Liver (tissue), 9 donors: ENCODE results near the gene DCBLD2. TPM values are rescaled to one million over a fixed set of nuclear protein-coding genes. Genes with fewer than 3 reads are reported as not detected.

Source experiments
- DNase-seq: peaks from one replicate; pipeline ENCODE4 v3.0.0-alpha.2; 2017; ENCODE audit warnings: low spot score
- H3K27ac ChIP-seq, 2 donors: one replicate each; pipeline ENCODE4 v1.7.0; 2013; ENCODE audit warnings: inconsistent platforms in 2 of 2, low read length in 2 of 2, control low read depth in 1 of 2, low read depth in 1 of 2, mild to moderate bottlenecking in 1 of 2
- H3K27me3 ChIP-seq, 4 donors: one replicate each; pipeline versions ENCODE4 v1.6.1 to v1.7.0; 2013; ENCODE audit warnings: low read length in 3 of 4, inconsistent platforms in 1 of 4, mild to moderate bottlenecking in 1 of 4, moderate library complexity in 1 of 4; ENCODE audit not compliant: control insufficient read depth in 4 of 4, insufficient read depth in 4 of 4
- H3K36me3 ChIP-seq, 4 donors: one replicate each; pipeline versions ENCODE4 v1.6.1 to v1.7.0; 2013; ENCODE audit warnings: low read length in 3 of 4, mild to moderate bottlenecking in 3 of 4, low read depth in 1 of 4, moderate library complexity in 1 of 4; ENCODE audit not compliant: control insufficient read depth in 4 of 4, insufficient read depth in 3 of 4
- H3K4me1 ChIP-seq, 4 donors: one replicate each; pipeline versions ENCODE4 v1.6.1 to v1.7.0; 2013; ENCODE audit warnings: low read length in 3 of 4, mild to moderate bottlenecking in 3 of 4, moderate library complexity in 1 of 4; ENCODE audit not compliant: control insufficient read depth in 4 of 4, insufficient read depth in 4 of 4
- H3K4me3 ChIP-seq, 3 donors: one replicate each; pipeline versions ENCODE4 v1.6.1 to v1.7.0; 2013; ENCODE audit warnings: low read length in 3 of 3, control low read depth in 1 of 3, low read depth in 1 of 3, mild to moderate bottlenecking in 1 of 3
- H3K9ac ChIP-seq, 2 donors: one replicate each; pipeline ENCODE4 v1.7.0; 2013; ENCODE audit warnings: low read length in 2 of 2, mild to moderate bottlenecking in 2 of 2, moderate library complexity in 2 of 2, control low read depth in 1 of 2, low read depth in 1 of 2
- H3K9me3 ChIP-seq, 4 donors: one replicate each; pipeline versions ENCODE4 v1.6.1 to v1.7.0; 2013; ENCODE audit warnings: low read length in 3 of 4; ENCODE audit not compliant: control insufficient read depth in 4 of 4
- ATF3 ChIP-seq: IDR thresholded peaks from 2 replicates; pipeline ENCODE4 v1.6.1; 2016; ENCODE audit warnings: antibody characterized with exemption
- CTCF ChIP-seq: fragments of 150-350 bp; IDR thresholded peaks from 2 replicates; pipeline ENCODE4 v1.5.1; 2017; ENCODE audit warnings: improper control_type of control experiment, low read depth, low read length; ENCODE audit not compliant: missing input control
- EGR1 ChIP-seq, 2 donors: IDR thresholded peaks; 2 replicates each; pipeline ENCODE4 v1.6.1; 2016 to 2018; ENCODE audit warnings: antibody characterized with exemption in 2 of 2, low read depth in 2 of 2
- FOXA2 ChIP-seq: IDR thresholded peaks from 2 replicates; pipeline ENCODE4 v1.6.1; 2016; ENCODE audit warnings: antibody characterized with exemption
- GABPA ChIP-seq, 2 donors: IDR thresholded peaks in 1 of 2; conservative IDR thresholded peaks in 1 of 2; 2 replicates each; pipeline ENCODE4 v1.6.1; 2016; ENCODE audit warnings: antibody characterized with exemption in 2 of 2, mild to moderate bottlenecking in 1 of 2, moderate library complexity in 1 of 2
- HNF4A ChIP-seq, 2 donors: conservative IDR thresholded peaks; 2 replicates each; pipeline ENCODE4 v1.6.1; 2016; ENCODE audit warnings: antibody characterized with exemption in 2 of 2, mild to moderate bottlenecking in 2 of 2
- HNF4G ChIP-seq: IDR thresholded peaks from 2 replicates; pipeline ENCODE4 v1.6.1; 2016; ENCODE audit warnings: antibody characterized with exemption
- MAX ChIP-seq: IDR thresholded peaks from 2 replicates; pipeline ENCODE4 v1.6.1; 2016; ENCODE audit warnings: antibody characterized with exemption
- NR2F2 ChIP-seq: IDR thresholded peaks from 2 replicates; pipeline ENCODE4 v1.6.1; 2016; ENCODE audit warnings: antibody characterized with exemption
- RXRA ChIP-seq, 2 donors: IDR thresholded peaks; 2 replicates each; pipeline ENCODE4 v1.6.1; 2017 to 2018; ENCODE audit warnings: antibody characterized with exemption in 2 of 2, mild to moderate bottlenecking in 1 of 2
- SP1 ChIP-seq: IDR thresholded peaks from 2 replicates; pipeline ENCODE4 v1.6.1; 2018; ENCODE audit warnings: antibody characterized with exemption, mild to moderate bottlenecking
- TAF1 ChIP-seq: conservative IDR thresholded peaks from 2 replicates; pipeline ENCODE4 v1.6.1; 2016; ENCODE audit warnings: antibody characterized with exemption, mild to moderate bottlenecking
- YY1 ChIP-seq: IDR thresholded peaks from 2 replicates; pipeline ENCODE4 v1.6.1; 2016; ENCODE audit warnings: antibody characterized with exemption, mild to moderate bottlenecking
- ZBTB33 ChIP-seq: IDR thresholded peaks from 2 replicates; pipeline ENCODE4 v1.6.1; 2016; ENCODE audit warnings: antibody characterized with exemption
- WGBS: extraction: QIAGEN DNeasy Blood & Tissue Kit; methylation state at CpG from one replicate; pipeline ENCODE4 v1.1.7; 2013; 5-methylcytosine and 5-hydroxymethylcytosine counted together
- polyA plus RNA-seq, 2 donors: library from polyadenylated mRNA; stranded (reverse) in 1 of 2; unstranded in 1 of 2; fragments of 200-250 nt in 1 of 2; fragments of >200 nt in 1 of 2; fragmentation: Nextera tagmentation in 1 of 2; extraction: Ambion mirVana in 1 of 2; gene quantifications; one replicate each; pipeline versions ENCODE4 v1.2.1 to v1.2.3, GENCODE V29; 2013 to 2015
- total RNA-seq, 2 donors: library from RNA; depleted of rRNA; stranded (reverse); fragments of >200 nt; gene quantifications; one replicate each; pipeline ENCODE4 v1.2.3, GENCODE V29; 2014
- donor health status: healthy.
- donor health status: healthy.
- donor health status: healthy.
- donor health status: healthy.
- donor health status: healthy.

The DCBLD2 gene
- total and polyA plus RNA-seq, 4 donors, result 4.7 to 14.7 (median 9.1) TPM

GRCh38 chr3:98855806-98856400 lies 45.6 kb downstream of the DCBLD2 start:
- no peak for TF ChIP-seq HNF4A (conservative IDR thresholded peaks at IDR 0.05)
- no peaks in the 10 kb centered on the region for H3K27me3 ChIP-seq
- DNase-seq, result no peak
- H3K27ac ChIP-seq, result no peak overlapping the region
- WGBS, result 88% methylated on average over 1 of the region's 1 CpG
- H3K9me3 ChIP-seq, result peaks cover 0 to 4% (median 0%) of the 10 kb centered on the region in 4 donors
- no peak overlapping the region for H3K9ac ChIP-seq
- peaks cover 0 to 4% (median under 1%) of the 10 kb centered on the region in 4 donors for H3K36me3 ChIP-seq
- H3K4me3 ChIP-seq, result no peak overlapping the region
- no peaks in the 10 kb centered on the region for H3K4me1 ChIP-seq

GRCh38 chr3:98848108-98848507 lies 53.4 kb downstream of the DCBLD2 start:
- TF ChIP-seq RXRA (IDR thresholded peaks at IDR 0.05), result no peak
- no peak for TF ChIP-seq GABPA (IDR thresholded peaks at IDR 0.05 in 1 of 2, conservative IDR thresholded peaks at IDR 0.05 in 1 of 2)
- no peak for TF ChIP-seq HNF4G
- TF ChIP-seq MAX, result no peak
- TF ChIP-seq TAF1, result no peak
- no peak for TF ChIP-seq HNF4A (conservative IDR thresholded peaks at IDR 0.05)
- no peak for TF ChIP-seq NR2F2
- TF ChIP-seq SP1, result no peak
- no peak for TF ChIP-seq ATF3
- no peak for TF ChIP-seq EGR1 (IDR thresholded peaks at IDR 0.05; ENCODE audit: low read depth in 2 of 2)
- TF ChIP-seq FOXA2, result no peak
- no peak for TF ChIP-seq YY1
- no peak for TF ChIP-seq CTCF
- TF ChIP-seq ZBTB33, result no peak
- 99% methylated on average over 1 of the region's 1 CpG for WGBS

GRCh38 chr3:98846101-98846500 lies 55.4 kb downstream of the DCBLD2 start:
- Histone ChIP-seq H3K4me1 (no peaks in the 10 kb centered on the region), H3K27ac (no peak overlapping the region), H3K9ac (no peak overlapping the region), H3K27me3 (no peaks in the 10 kb centered on the region), H3K9me3 (no peaks in the 10 kb centered on the region), H3K36me3 (peaks cover 0 to 6% (median 4%) of the 10 kb centered on the region in 4 donors), H3K4me3 (no peak overlapping the region)
- DNase-seq, result no peak
- TF ChIP-seq TAF1, result no peak

More at GRCh38 chr3:98848108-98848507, 53.4 kb downstream of the DCBLD2 start:
- DNase-seq, result no peak
- H3K27me3 ChIP-seq, result no peaks in the 10 kb centered on the region
- no peak overlapping the region for H3K4me3 ChIP-seq
- no peaks in the 10 kb centered on the region for H3K4me1 ChIP-seq
- peaks cover 0 to 6% (median 4%) of the 10 kb centered on the region in 4 donors for H3K36me3 ChIP-seq
- no peak overlapping the region for H3K27ac ChIP-seq
- no peak overlapping the region for H3K9ac ChIP-seq
- no peaks in the 10 kb centered on the region for H3K9me3 ChIP-seq
